HEK293 (cell line): ENCODE data around the gene NAGPA.
"Not testable (repeated sequence)": the region's sequence is repeated elsewhere in the genome, so short reads cannot be mapped to it uniquely, and the experiment has no call there.

Source experiments
- CTCF ChIA-PET: fragments of 350-600 bp; formaldehyde crosslinking; extraction: SDS; loops from one replicate; lab custom pipeline; 2021; ENCODE audit warnings: antibody characterized with exemption; lab: Yijun Ruan, JAX
- POLR2A ChIA-PET: fragments of 300-600 bp; formaldehyde crosslinking; extraction: SDS; loops from one replicate; lab custom pipeline; 2020; ENCODE audit warnings: antibody characterized with exemption, inconsistent platforms; lab: Yijun Ruan, JAX
- H3K27ac ChIP-seq: fragments of 200-500 bp; sonication (Bioruptor generic); 2 replicates; pipeline ENCODE4 v1.5.1; 2014; ENCODE audit warnings: low read depth, low read length, control low read depth, inconsistent platforms; ENCODE audit errors: extremely low read depth
- H3K36me3 ChIP-seq, 2 experiments: fragments of 200-500 bp in 1 of 2; sonication (Bioruptor generic) in 1 of 2; 1 replicate in 1 of 2; 2 replicates in 1 of 2; pipeline ENCODE4 v1.5.1; 2014 to 2017; ENCODE audit warnings: inconsistent platforms in 2 of 2, low read length in 2 of 2; ENCODE audit not compliant: control insufficient read depth in 2 of 2, insufficient read depth in 1 of 2
- H3K4me1 ChIP-seq: fragments of 200-500 bp; sonication (Bioruptor generic); 2 replicates; pipeline ENCODE4 v1.5.1; 2014; ENCODE audit warnings: mild to moderate bottlenecking, low read length, inconsistent platforms; ENCODE audit not compliant: control insufficient read depth, insufficient read depth
- H3K4me3 ChIP-seq: 2 replicates; pipeline ENCODE4 v1.5.1; 2011; ENCODE audit warnings: low read depth, mild to moderate bottlenecking, control low read depth, low read length, moderate library complexity
- H3K9me3 ChIP-seq: fragments of 200-500 bp; sonication (Bioruptor generic); 2 replicates; pipeline ENCODE4 v1.5.1; 2014; ENCODE audit warnings: low read depth, low read length, inconsistent platforms; ENCODE audit not compliant: control insufficient read depth, insufficient read depth
- HOXA7 ChIP-seq: sonication (generic); formaldehyde crosslinking; IDR thresholded peaks from 2 replicates; pipeline ENCODE4 v1.8.1; 2022; ENCODE audit warnings: missing genetic modification reagents, borderline replicate concordance
- KLF16 ChIP-seq: fragments of 450-650 bp; formaldehyde crosslinking; IDR thresholded peaks from 2 replicates; pipeline ENCODE4 v1.5.1; 2017; ENCODE audit warnings: missing biosample characterization, missing genetic modification characterization
- MEIS1 ChIP-seq: sonication (generic); formaldehyde crosslinking; IDR thresholded peaks from 2 replicates; pipeline ENCODE4 v1.8.1; 2022; ENCODE audit warnings: missing genetic modification reagents, mild to moderate bottlenecking, borderline replicate concordance
- MYNN ChIP-seq: fragments of 450-650 bp; formaldehyde crosslinking; IDR thresholded peaks from 2 replicates; pipeline ENCODE4 v1.5.1; 2016; ENCODE audit warnings: missing biosample characterization, missing genetic modification characterization, borderline replicate concordance
- MZF1 ChIP-seq: fragments of 450-650 bp; formaldehyde crosslinking; IDR thresholded peaks from 2 replicates; pipeline ENCODE4 v1.5.1; 2017; ENCODE audit warnings: missing biosample characterization, missing genetic modification characterization, borderline replicate concordance
- OSR2 ChIP-seq: fragments of 450-650 bp; formaldehyde crosslinking; IDR thresholded peaks from 2 replicates; pipeline ENCODE4 v1.5.1; 2016; ENCODE audit warnings: missing biosample characterization, missing genetic modification characterization
- SP7 ChIP-seq: fragments of 450-650 bp; formaldehyde crosslinking; IDR thresholded peaks from 2 replicates; pipeline ENCODE4 v1.5.1; 2016; ENCODE audit warnings: missing biosample characterization, missing genetic modification characterization
- ZBTB1 ChIP-seq: fragments of 450-650 bp; formaldehyde crosslinking; IDR thresholded peaks from 2 replicates; pipeline ENCODE4 v1.5.1; 2016; ENCODE audit warnings: missing biosample characterization, missing genetic modification characterization
- ZFP37 ChIP-seq: fragments of 450-650 bp; formaldehyde crosslinking; IDR thresholded peaks from 2 replicates; pipeline ENCODE4 v1.5.1; 2016; ENCODE audit warnings: missing biosample characterization, missing genetic modification characterization
- ZNF133 ChIP-seq: fragments of 450-650 bp; formaldehyde crosslinking; IDR thresholded peaks from 2 replicates; pipeline ENCODE4 v1.5.1; 2016; ENCODE audit warnings: missing biosample characterization, missing genetic modification characterization
- ZNF19 ChIP-seq: fragments of 450-650 bp; formaldehyde crosslinking; IDR thresholded peaks from 2 replicates; pipeline ENCODE4; 2016; ENCODE audit warnings: missing biosample characterization, missing genetic modification characterization, low read depth
- ZNF23 ChIP-seq: fragments of 450-650 bp; formaldehyde crosslinking; IDR thresholded peaks from 2 replicates; pipeline ENCODE4 v1.5.1; 2016; ENCODE audit warnings: missing biosample characterization, missing genetic modification characterization, borderline replicate concordance
- ZNF530 ChIP-seq: fragments of 450-650 bp; formaldehyde crosslinking; IDR thresholded peaks from 2 replicates; pipeline ENCODE4 v1.5.1; 2016; ENCODE audit warnings: low read depth, missing biosample characterization, missing genetic modification characterization
- ZNF623 ChIP-seq: fragments of 450-650 bp; formaldehyde crosslinking; IDR thresholded peaks from 2 replicates; pipeline ENCODE4 v1.5.1; 2016; ENCODE audit warnings: missing biosample characterization, missing genetic modification characterization
- ZNF664 ChIP-seq: fragments of 450-650 bp; formaldehyde crosslinking; IDR thresholded peaks from 2 replicates; pipeline ENCODE4 v1.5.1; 2016; ENCODE audit warnings: missing biosample characterization, missing genetic modification characterization
- ZNF677 ChIP-seq: fragments of 450-650 bp; IDR thresholded peaks from 2 replicates; pipeline ENCODE4 v1.5.0; 2018; ENCODE audit warnings: missing biosample characterization, mild to moderate bottlenecking, missing genetic modification characterization, moderate library complexity
- ZNF837 ChIP-seq: fragments of 450-650 bp; formaldehyde crosslinking; IDR thresholded peaks from 2 replicates; pipeline ENCODE4 v1.5.1; 2016; ENCODE audit warnings: missing biosample characterization, missing genetic modification characterization
- TF ChIP-seq, protein P1 (sequence below): fragments of 450-650 bp; formaldehyde crosslinking; IDR thresholded peaks from 2 replicates; pipeline ENCODE4 v1.5.1; 2016; ENCODE audit warnings: missing biosample characterization, missing genetic modification characterization
- TF ChIP-seq, protein P2 (sequence below): fragments of 450-650 bp; formaldehyde crosslinking; IDR thresholded peaks from 2 replicates; pipeline ENCODE4 v1.5.1; 2016; ENCODE audit warnings: missing biosample characterization, missing genetic modification characterization

The NAGPA gene

DNA sequence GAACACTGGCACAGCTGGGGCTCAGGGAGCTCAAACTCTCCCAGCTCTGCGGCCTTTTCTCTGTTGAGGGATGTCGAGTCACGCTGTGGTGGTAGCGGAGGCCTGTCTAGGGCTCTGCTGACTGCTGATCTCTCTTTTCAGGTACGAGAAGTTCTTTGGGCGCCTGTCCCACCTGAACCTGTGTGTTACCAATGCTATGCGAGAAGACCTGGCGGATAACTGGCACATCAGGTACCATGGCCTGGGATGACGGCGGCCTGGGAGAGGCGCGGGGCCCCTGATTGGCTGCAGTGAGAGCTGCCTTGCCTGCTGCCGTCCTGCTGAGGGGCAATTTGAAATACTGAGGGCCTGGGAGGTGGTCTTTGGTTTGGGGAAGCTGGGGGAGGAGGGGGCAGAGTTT lies 43.6 kb upstream of the NAGPA start:
- CTCF ChIA-PET, result interaction anchor here (0.7 kb wide), 1 partner anchor 21 kb away, joined by 3 read pairs; no protein-coding TSS in a partner anchor

DNA sequence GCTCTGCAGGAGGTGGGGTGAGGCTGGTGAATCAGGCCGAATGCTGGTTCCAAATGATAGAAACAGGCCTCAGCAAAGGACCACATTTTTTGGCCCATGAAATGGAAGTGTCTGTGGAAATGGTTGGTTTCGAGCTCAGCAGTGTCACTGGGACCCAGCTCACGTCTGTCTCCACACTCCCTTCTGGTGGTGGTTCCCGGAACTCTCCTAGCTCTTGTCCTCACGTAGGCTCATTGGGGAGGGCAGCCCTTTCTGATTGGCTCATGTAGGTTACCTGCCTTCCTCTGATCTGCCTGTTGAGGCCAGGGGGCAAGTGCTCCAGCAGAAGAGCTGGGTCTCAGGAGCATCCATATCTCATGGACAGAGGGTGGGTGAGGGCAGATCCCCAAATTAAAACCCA lies 41.9 kb upstream of the NAGPA start:
- peaks cover 0 to 40% of the 10 kb centered on the region in 2 experiments; a peak in 1 of 3 replicates for H3K36me3 ChIP-seq
- no peaks in the 10 kb centered on the region for H3K4me1 ChIP-seq
- no peak overlapping the region for H3K4me3 ChIP-seq
- ChIA-PET POLR2A (interaction anchor here (1.2 kb wide), 1 partner anchor 22 kb away, joined by 3 read pairs; the partner anchor contains the start of gene EEF2KMT), CTCF (interaction anchor here (0.5 to 1.1 kb wide), 3 partner anchors 9 to 558 kb away, joined by 3 to 9 read pairs (median 6); no protein-coding TSS in a partner anchor)
- H3K9me3 ChIP-seq, result no peaks in the 10 kb centered on the region
- H3K27ac ChIP-seq, result no peak overlapping the region
- no peak for TF ChIP-seq SP7 (tag by site-specific recombination)
- no peak for TF ChIP-seq ZFP37 (tag by site-specific recombination)
- TF ChIP-seq, protein P1, sequence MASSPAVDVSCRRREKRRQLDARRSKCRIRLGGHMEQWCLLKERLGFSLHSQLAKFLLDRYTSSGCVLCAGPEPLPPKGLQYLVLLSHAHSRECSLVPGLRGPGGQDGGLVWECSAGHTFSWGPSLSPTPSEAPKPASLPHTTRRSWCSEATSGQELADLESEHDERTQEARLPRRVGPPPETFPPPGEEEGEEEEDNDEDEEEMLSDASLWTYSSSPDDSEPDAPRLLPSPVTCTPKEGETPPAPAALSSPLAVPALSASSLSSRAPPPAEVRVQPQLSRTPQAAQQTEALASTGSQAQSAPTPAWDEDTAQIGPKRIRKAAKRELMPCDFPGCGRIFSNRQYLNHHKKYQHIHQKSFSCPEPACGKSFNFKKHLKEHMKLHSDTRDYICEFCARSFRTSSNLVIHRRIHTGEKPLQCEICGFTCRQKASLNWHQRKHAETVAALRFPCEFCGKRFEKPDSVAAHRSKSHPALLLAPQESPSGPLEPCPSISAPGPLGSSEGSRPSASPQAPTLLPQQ (tag by site-specific recombination), result no peak
- no peak for TF ChIP-seq ZBTB1 (tag by site-specific recombination)
- TF ChIP-seq, protein P2, sequence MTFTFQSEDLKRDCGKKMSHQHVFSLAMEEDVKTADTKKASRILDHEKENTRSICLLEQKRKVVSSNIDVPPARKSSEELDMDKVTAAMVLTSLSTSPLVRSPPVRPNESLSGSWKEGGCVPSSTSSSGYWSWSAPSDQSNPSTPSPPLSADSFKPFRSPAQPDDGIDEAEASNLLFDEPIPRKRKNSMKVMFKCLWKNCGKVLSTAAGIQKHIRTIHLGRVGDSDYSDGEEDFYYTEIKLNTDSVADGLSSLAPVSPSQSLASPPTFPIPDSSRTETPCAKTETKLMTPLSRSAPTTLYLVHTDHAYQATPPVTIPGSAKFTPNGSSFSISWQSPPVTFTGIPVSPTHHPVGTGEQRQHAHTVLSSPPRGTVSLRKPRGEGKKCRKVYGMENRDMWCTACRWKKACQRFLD (tag by site-specific recombination), result no peak
- TF ChIP-seq MYNN (tag by site-specific recombination), result no peak
- no peak for TF ChIP-seq MZF1 (tag by site-specific recombination)
- no peak for TF ChIP-seq ZNF664 (tag by site-specific recombination)
- TF ChIP-seq MEIS1 (CRISPR knock-in tag), result no peak
- TF ChIP-seq HOXA7 (CRISPR knock-in tag), result no peak
- TF ChIP-seq ZNF23 (tag by site-specific recombination), result no peak
- no peak for TF ChIP-seq OSR2 (tag by site-specific recombination)
- TF ChIP-seq ZNF133 (tag by site-specific recombination), result no peak

More for the DNA sequence above, 43.6 kb upstream of the NAGPA start:
- POLR2A ChIA-PET, result no interaction called here
- H3K9me3 ChIP-seq, result no peaks in the 10 kb centered on the region
- no peak overlapping the region for H3K4me3 ChIP-seq
- H3K4me1 ChIP-seq, result no peaks in the 10 kb centered on the region
- no peak for TF ChIP-seq ZNF677 (tag by site-specific recombination)
- no peak for TF ChIP-seq SP7 (tag by site-specific recombination)
- no peak for TF ChIP-seq ZNF837 (tag by site-specific recombination)
- no peak for TF ChIP-seq ZNF530 (tag by site-specific recombination)
- TF ChIP-seq ZNF19 (tag by site-specific recombination), result no peak
- no peak for TF ChIP-seq ZNF623 (tag by site-specific recombination)
- no peak for TF ChIP-seq KLF16 (tag by site-specific recombination)
- H3K27ac ChIP-seq, result no peak overlapping the region
- H3K36me3 ChIP-seq, result peaks cover 0 to 40% of the 10 kb centered on the region in 2 experiments; a peak in 1 of 3 replicates

DNA sequence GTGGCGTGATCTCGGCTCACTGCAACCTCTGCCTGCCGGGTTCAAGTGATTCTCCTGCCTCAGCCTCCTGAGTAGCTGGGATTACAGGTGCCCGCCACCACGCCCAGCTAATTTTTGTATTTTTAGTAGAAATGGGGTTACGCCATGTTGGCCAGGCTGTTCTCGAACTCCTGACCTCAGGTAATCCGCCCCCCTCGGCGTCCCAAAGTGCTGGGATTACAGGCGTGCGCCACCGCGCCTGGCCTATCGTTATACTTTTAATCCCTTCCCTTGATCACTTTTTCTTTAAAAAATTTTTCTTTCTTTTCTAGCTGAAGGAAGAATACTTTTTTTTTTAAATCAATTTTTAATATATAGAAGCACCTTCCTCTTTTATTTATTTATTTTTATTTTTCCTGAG lies 40.0 kb upstream of the NAGPA start:
- POLR2A ChIA-PET, H3K9me3 ChIP-seq, H3K4me1 ChIP-seq, H3K27ac ChIP-seq, H3K4me3 ChIP-seq, CTCF ChIA-PET: not testable (repeated sequence)
- peaks cover 0 to 40% of the 10 kb centered on the region in 2 experiments; a peak in 1 of 3 replicates for H3K36me3 ChIP-seq
